ENCODE results near the gene RHOBTB3. TPM values are rescaled to one million over a fixed set of nuclear protein-coding genes. Genes with fewer than 3 reads are reported as not detected.

RHOBTB3 gene
- total and polyA plus RNA-seq, 11 donors: 24.3 to 116 (median 82.1) TPM

DNA sequence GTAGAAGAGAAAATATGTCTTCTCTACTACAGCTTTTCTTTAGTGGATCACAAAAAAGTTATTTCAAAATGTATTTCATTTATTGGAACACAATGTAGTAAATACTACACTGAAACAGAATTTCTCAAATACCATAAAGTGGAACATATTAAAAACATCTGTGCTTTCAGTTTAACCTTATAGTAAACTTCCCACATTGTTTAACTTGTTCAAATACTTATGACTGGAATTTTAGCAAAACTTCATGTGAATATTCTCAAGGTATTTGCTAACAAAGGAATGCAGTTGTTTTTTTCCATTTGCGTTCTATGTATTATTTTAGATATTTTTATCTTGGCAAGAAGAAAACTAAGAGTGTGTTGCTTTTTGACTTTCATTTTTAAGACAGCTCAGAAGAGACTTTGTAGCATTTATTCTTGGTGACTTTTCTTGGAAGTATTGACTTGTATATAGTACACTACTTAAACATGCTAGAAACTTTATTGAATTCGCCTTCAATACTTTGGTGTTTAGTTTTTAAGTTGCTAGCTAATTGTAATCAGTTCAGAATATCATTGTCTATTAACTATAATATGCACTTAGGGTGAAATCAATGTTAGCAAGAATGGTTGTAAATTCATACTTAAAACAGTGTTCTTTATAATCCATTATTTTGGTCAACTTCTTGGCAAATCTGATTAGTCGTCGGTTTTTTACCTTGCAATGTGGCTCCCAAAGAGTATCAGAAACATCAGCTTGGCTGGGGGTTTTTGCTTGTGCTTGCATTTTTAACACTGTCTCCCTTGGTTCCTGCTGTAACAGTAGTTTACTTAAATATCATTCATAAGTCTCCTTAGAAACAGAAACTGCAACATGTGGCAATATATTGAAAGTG lies 5.0 kb upstream of the RHOBTB3 start:
- TF ChIP-seq POLR2A (IDR thresholded peaks at IDR 0.05): no peak
- TF ChIP-seq, protein P1, sequence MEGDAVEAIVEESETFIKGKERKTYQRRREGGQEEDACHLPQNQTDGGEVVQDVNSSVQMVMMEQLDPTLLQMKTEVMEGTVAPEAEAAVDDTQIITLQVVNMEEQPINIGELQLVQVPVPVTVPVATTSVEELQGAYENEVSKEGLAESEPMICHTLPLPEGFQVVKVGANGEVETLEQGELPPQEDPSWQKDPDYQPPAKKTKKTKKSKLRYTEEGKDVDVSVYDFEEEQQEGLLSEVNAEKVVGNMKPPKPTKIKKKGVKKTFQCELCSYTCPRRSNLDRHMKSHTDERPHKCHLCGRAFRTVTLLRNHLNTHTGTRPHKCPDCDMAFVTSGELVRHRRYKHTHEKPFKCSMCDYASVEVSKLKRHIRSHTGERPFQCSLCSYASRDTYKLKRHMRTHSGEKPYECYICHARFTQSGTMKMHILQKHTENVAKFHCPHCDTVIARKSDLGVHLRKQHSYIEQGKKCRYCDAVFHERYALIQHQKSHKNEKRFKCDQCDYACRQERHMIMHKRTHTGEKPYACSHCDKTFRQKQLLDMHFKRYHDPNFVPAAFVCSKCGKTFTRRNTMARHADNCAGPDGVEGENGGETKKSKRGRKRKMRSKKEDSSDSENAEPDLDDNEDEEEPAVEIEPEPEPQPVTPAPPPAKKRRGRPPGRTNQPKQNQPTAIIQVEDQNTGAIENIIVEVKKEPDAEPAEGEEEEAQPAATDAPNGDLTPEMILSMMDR (IDR thresholded peaks at IDR 0.05): no peak
- no peaks in the 10 kb centered on the region for H3K36me3 ChIP-seq
- no peaks in the 10 kb centered on the region for H3K27me3 ChIP-seq
- H3K27ac ChIP-seq: peak overlapping the region in 10 of 12 donors; percentile 14 to 92 (median 42)
- ATAC-seq (no peak), DNase-seq (no peak)
- no peaks in the 10 kb centered on the region for H3K9me3 ChIP-seq
- intact Hi-C loops (cut with DNase I): loop anchor here in 2 of 10 donors (2.0 to 5.0 kb wide), 2 partner anchors 55 to 59 kb away; no protein-coding TSS in a partner anchor
- H3K4me1 ChIP-seq: peaks cover 0 to 73% (median 44%) of the 10 kb centered on the region in 12 donors
- no peak overlapping the region for H3K4me3 ChIP-seq
- 70 to 78% (median 75%) methylated on average over 4 of the region's 4 CpGs for WGBS, 4 donors

DNA sequence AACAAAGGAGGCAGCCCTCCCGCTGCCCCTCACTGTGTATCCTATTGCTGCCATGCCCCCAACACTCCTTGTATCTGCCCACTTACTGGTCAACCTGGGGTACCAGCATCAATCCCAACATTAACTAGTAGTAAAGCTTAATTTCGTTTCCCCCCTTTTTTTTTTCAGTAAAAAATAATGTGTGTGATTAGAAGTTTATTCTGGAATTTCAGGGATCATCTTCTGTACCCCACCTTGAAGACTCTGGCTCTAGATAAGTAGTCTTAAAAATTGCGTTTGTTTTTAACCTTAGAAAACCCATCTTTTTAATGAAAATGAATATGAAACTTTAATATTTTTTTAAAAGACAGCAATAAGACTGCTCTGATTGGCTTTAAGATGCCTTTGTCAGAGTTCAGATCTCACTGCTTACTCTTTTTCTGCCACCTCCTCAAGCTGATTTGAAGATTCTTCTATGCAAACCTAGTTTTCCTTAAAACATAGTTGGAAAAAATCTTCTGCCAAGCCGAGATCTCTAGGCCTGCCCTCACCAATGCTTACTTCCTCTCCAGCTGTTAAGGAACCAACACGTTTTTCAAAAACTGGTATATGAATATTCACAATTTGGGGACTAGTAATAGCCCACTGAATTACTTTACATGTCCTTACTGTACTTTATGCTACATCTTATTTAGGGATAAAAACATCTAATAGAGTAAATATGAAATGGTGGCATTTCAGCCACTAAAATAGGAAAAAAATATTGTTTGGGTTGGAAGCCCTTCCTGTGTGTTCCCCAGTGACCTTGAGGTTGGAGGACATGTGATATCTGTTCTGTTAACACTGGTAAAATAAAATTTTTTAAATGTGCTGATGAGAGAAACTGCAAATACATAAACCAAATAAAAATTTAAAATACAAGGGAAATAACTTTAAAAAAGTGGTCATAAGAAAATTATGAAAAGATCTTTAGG lies 4.0 kb upstream of the RHOBTB3 start:
- no peak for ATAC-seq
- no peaks in the 10 kb centered on the region for H3K27me3 ChIP-seq
- intact Hi-C loops (cut with DNase I): loop anchor here in 2 of 10 donors (2.0 to 5.0 kb wide), 2 partner anchors 56 to 60 kb away; no protein-coding TSS in a partner anchor
- no peaks in the 10 kb centered on the region for H3K9me3 ChIP-seq
- 63 to 74% (median 69%) methylated on average over 5 of the region's 5 CpGs for WGBS, 4 donors
- H3K27ac ChIP-seq: peak overlapping the region; percentile 14 to 92 (median 36)
- TF ChIP-seq, protein P1 (IDR thresholded peaks at IDR 0.05): no peak
- TF ChIP-seq POLR2A (IDR thresholded peaks at IDR 0.05): no peak
- no peak overlapping the region for H3K4me3 ChIP-seq
- H3K36me3 ChIP-seq: no peaks in the 10 kb centered on the region
- no peak for DNase-seq
- peaks cover 0 to 69% (median 41%) of the 10 kb centered on the region in 12 donors for H3K4me1 ChIP-seq

DNA sequence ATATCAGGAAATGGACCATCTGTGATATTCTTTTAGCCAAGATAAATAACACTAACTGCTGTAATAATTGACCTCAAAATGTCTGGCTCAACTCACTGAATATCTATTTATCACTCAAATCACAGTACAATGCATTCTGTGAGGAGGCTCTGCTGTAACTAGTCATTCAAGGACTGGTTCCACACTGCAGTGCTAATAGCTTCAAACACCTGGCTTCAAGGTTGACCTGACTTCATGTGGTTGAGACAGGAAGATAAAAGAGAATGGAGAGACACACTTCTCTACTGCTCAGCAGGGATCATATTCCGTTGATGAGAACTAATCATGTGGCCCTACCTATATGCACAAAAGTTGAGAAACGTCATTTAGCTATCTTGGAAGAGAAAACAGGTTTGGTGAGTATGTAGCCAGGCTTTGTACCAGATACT lies 3.4 kb upstream of the RHOBTB3 start:
- no peak overlapping the region for H3K4me3 ChIP-seq
- DNase-seq: no peak
- no peak for ATAC-seq
- peaks cover 0 to 69% (median 41%) of the 10 kb centered on the region in 12 donors for H3K4me1 ChIP-seq
- H3K9me3 ChIP-seq: no peaks in the 10 kb centered on the region
- TF ChIP-seq, protein P1 (IDR thresholded peaks at IDR 0.05): no peak
- TF ChIP-seq POLR2A (IDR thresholded peaks at IDR 0.05): no peak
- H3K27me3 ChIP-seq: no peaks in the 10 kb centered on the region
- 72 to 81% (median 75%) methylated on average over 2 of the region's 2 CpGs for WGBS, 4 donors
- intact Hi-C loops (cut with DNase I): loop anchor here in 2 of 10 donors (2.0 to 5.0 kb wide), 2 partner anchors 57 to 60 kb away; no protein-coding TSS in a partner anchor
- no peaks in the 10 kb centered on the region for H3K36me3 ChIP-seq
- H3K27ac ChIP-seq: peak overlapping the region in 11 of 12 donors; percentile 1 to 92 (median 30)
